ENCODE measurements around the gene ABHD16A.
"Not testable (repeated sequence)": the region's sequence is repeated elsewhere in the genome, so short reads cannot be mapped to it uniquely, and the experiment has no call there.

Gene ABHD16A

DNA sequence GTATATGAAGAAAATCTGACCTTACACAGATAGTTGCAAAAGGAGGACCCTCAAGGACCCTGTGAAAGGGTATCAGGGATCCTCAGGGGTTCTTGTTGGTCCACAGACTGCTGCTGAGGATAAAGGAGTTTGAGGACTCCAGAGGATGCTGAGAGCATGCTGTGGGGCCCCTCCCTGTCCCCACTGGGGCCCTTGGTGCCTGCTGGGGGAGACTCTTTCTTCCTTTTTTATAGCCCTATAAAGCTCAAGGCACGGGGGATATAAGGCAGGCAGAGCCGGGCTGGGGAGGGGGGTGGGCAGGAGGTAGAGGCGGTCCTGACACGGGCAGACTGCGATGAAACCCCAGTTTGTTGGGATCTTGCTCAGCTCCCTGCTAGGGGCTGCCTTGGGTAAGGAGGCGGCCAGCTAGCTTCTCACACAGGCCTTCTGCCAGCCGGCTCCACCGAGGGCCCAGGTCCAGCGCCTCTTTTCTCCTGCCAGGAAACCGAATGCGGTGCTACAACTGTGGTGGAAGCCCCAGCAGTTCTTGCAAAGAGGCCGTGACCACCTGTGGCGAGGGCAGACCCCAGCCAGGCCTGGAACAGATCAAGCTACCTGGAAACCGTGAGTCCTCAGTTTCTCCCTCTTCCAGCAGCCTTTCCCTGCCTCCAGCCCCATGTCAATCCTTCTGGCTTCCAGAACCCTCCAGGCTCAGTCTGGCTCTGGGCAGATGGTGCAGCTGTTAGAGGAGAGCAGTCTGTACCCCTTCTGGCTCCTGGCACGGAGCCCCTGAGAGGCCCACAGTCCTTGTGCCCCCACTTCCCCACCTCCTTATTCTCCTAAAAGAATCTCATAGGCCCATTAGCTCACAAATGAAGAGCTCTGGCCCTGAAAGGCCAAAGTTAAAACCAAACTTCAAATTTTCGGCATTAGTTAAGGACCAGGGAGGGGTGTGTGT lies 12.2 kb upstream of the ABHD16A start, which contains the start of gene LY6G6D:
TSS of gene LY6G6D (plus strand) at position 327 of the 937 bp plus-strand sequence. CDS start at position 335, 8 bp downstream.
- no peak for DNase-seq (ENCODE audit: low read depth in 2 of 2)

- DNase-seq (ENCODE audit: low read depth in 2 of 2): no peak
These were observed 11.0 kb upstream of the ABHD16A start for GRCh38 chr6:31713991-31714684.

GRCh38 chr6:31713465-31713864 lies 10.3 kb upstream of the ABHD16A start:
- no peak for DNase-seq (ENCODE audit: low read depth in 2 of 2)

- no peak for DNase-seq (ENCODE audit: low read depth in 2 of 2)
These were observed 9.2 kb upstream of the ABHD16A start for GRCh38 chr6:31712296-31712695.

GRCh38 chr6:31711233-31711632 lies 8.1 kb upstream of the ABHD16A start:
- DNase-seq (ENCODE audit: low read depth in 2 of 2): no peak

- DNase-seq (ENCODE audit: low read depth in 2 of 2): no peak
These were observed 7.5 kb upstream of the ABHD16A start for GRCh38 chr6:31710523-31711219.

GRCh38 chr6:31709157-31709556 lies 6.0 kb upstream of the ABHD16A start:
- not testable (repeated sequence) for DNase-seq (ENCODE audit: low read depth in 2 of 2)

- DNase-seq (ENCODE audit: low read depth in 2 of 2): no peak
These were observed 5.1 kb upstream of the ABHD16A start for GRCh38 chr6:31708224-31708623.

GRCh38 chr6:31707701-31708100 lies 4.6 kb upstream of the ABHD16A start:
- no peak for DNase-seq (ENCODE audit: low read depth in 2 of 2)

DNA sequence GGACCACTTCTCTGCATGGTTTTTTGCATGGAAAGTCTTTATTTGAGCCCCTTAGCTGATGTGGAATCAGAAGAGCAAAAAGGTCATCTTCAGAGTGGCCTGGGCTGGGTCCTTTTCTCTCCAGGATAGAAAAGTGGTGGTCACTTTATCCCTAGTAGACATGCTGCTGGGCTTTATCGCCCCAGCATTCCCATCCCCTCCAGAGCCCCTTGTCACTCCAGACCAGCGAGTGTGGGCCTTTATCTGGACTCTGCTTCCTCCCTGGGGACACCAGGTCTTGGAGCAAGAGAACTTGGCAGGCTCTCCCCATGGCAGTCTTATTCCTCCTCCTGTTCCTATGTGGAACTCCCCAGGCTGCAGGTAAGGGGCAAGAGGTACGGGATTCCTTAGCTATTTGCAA lies 3.5 kb upstream of the ABHD16A start, which contains the start of gene LY6G6F:
TSS of gene LY6G6F (plus strand) at position 268 of the 400 bp plus-strand sequence. CDS start at position 309, 41 bp downstream.
- no peak for DNase-seq (ENCODE audit: low read depth in 2 of 2)

- DNase-seq (ENCODE audit: low read depth in 2 of 2): no peak
These were observed 2.8 kb upstream of the ABHD16A start for GRCh38 chr6:31705931-31706330.

DNA sequence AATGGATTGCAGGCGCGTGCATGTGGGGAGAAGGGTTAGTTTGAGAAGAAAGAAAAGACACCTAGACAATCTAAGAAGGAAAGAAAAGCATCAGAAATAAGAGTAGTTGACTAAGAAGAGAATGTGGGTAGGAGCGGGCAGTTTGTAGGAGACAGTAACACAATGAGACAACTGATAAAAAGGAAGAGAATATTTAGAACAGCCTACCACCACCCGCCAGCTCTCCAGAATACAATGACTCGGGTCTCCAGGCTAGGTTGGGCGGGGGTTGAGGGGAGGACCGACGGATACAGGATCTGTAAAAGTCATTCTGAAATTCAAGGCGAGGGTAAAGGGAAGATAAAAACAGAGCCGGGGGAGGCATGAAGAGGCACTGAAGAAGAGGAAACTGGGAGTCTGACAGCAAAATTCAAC lies 712 bp downstream of the ABHD16A start:
- DNase-seq (ENCODE audit: low read depth in 2 of 2): no peak

- no peak for DNase-seq (ENCODE audit: low read depth in 2 of 2)
These were observed 1.3 kb downstream of the ABHD16A start for GRCh38 chr6:31701666-31702404.

GRCh38 chr6:31700740-31701401 lies 2.3 kb downstream of the ABHD16A start:
- no peak for DNase-seq (ENCODE audit: low read depth in 2 of 2)

DNA sequence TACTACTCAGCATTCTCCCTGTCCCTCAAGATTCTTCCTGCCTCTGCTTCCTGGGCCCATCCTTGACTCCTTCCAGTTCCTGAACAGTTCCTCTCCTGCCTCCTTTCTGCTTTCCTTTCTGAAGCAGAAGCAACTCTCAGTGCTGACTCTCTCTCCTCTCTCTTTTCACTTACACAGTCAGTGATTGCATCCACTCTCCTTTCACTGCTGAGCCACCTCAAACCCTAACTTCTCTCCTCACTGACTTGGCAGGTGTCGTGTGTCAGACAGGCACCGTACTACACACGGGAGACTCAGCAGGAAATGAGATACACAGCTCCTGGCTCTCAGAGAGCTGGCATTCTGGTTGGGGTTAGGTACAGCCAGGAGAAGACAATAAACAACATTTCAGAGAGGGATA lies 5.6 kb downstream of the ABHD16A start:
- DNase-seq (ENCODE audit: low read depth in 2 of 2): no peak

- DNase-seq (ENCODE audit: low read depth in 2 of 2): no peak
These were observed 9.6 kb downstream of the ABHD16A start for GRCh38 chr6:31693535-31693934.

DNA sequence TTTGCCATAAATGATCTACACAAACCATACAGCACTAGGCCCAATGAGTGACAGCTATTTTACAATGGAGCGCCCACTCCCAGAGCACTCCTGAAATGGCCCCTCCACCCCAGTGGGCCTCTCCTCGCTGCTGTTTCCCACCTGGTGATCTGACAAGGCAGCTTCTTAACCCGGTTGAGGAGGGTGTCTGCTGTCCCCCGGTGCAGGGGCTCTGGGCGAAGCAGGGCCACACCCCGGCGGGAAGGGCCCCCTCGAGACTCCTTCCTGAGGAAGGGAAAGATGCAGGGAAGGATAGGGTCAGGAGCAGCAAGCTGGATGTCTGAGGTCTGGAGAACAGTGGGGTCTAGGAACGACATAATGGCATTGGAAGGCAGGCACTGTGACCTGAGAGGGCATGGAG lies 10.2 kb downstream of the ABHD16A start:
- no peak for DNase-seq (ENCODE audit: low read depth in 2 of 2)

GRCh38 chr6:31692353-31692752 lies 10.8 kb downstream of the ABHD16A start:
- DNase-seq (ENCODE audit: low read depth in 2 of 2): no peak

DNA sequence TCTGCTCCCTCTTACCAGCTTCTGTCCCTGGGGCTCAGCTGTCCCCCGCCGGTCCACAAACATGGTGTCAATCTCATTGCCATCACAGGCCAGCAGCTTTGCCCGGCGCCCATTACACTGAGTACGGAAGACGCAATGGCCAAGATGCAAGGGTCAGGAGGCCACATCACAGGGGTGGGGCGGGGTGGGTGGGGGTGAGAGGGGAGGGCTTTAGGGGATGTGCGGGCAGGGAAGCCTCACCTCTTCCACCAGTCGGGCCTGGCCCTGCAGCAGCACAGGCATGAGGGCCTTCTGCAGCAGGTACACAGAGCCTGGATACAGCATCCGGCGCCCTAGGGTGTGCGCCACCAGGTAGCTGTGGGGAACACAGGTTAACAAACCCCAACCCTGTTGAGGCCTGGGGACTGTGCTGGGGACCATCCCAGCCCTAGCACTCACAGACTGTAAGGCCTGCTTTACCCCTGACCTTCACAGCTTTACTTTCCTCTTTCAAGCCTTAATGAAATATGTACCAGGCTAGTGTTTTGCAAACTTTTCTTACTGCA lies 11.5 kb downstream of the ABHD16A start:
- DNase-seq (ENCODE audit: low read depth in 2 of 2): no peak

- no peak for DNase-seq (ENCODE audit: low read depth in 2 of 2)
These were observed 12.1 kb downstream of the ABHD16A start for GRCh38 chr6:31691078-31691463.
